Measurements from ENCODE around the gene C4orf50.

C4orf50 gene

GRCh38 chr4:5992828-5993321, 25.4 kb downstream of the C4orf50 start:
- DNase-seq (ENCODE audit: low read depth), result no peak

GRCh38 chr4:5992171-5992827, 25.9 kb downstream of the C4orf50 start:
- DNase-seq (ENCODE audit: low read depth), result no peak

DNA sequence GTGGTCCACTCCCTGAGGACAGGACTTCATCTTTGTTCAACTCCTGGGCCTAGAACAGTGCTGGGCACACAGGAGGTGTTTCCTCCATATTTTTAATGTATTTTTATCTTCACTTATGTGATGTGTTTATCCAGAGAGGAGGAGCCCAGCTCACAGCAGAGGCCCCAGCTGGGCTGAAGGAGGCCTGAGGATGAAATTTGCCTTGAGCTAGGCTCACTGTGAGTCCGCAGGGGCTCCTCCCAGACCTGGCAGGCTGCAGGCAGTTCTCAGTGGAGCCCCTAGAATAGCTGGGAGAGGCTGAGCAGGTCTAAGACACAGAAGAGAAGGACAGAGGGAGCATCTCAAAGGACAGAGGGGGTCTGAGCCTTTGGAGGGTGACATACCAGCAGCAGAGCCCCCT, 26.8 kb downstream of the C4orf50 start:
- no peak for DNase-seq (ENCODE audit: low read depth)

DNA sequence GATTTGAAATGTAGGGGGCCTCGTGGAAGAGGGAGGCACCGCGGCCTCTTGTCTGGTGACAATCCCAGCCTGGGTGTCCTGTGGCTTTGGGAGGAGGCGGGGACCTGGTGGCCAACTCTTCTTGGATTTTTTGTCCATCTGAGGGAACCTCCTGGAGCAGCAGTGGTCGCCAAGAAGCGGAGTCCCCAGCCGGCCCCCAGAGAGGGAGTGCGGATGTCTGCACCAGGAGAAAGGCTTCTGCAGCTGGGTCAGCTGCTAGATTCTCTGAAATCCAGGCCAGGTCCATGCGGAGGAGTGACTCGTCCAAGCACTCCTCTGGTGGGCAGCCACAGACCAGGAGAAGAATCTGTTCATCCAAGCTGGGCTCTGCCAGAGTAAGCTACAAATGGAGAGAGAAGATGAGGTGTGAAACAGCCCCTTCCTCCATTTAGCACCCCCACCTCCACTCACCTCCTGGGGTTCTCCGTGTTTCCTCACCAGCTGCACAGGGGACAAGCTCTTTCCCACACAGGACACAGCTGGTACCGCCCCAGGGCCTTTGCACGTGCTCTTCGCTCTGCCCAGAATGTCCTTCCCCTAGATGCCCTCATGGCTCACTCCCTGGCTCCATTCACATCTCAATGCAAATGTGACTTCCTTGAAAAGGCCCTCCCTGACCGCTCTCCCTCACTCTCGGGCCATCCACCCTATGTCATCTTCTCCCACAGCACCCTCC, 27.6 kb downstream of the C4orf50 start:
- no peak for DNase-seq (ENCODE audit: low read depth)

DNA sequence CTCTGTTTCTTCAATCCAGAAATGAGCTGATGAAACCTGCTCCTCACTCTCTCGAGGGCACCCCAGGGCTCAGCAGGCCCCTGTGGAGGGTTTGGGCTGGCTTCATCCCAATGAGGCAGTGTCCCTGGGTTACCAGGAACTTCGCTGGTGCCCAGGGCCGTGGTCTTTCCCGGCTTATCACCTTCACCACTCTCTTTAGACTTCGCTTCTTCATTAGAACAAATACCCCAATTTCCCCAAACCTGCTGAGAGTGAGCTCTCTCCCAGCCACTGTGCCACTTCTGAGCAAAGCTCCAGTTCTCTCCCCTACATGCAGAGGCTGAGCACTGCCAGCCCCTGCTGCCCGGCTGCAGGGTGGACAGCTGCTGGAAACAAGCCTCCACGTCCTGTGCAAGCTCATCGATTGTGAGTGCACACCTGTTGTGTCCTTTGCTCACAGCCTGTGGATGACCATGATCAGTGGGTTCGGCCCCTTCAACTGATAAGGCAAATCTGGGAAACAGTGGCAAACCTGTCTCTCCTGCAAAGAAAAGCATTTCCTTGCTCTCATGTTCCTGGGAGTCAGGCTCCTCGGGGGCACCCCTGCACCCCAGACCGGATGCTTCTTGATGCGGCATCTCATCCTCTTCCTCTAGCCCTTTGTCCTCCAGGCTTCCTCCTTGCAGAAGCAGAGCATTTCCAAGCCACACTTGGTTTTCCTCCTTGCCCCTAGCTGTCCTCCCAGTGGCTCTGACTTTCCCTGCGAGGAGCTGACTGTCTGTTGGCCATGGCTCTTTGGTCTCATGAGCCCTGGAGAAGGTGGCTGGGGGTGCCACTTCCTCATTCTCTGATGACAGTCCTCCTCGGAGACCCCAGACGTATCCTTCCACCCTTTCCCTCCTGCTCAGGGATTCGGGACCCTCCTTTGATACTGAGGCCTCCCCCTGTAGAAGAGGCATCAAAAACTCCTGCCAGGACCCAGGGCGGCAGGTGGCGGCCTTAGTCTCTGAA, 28.7 kb downstream of the C4orf50 start:
- DNase-seq (ENCODE audit: low read depth), result no peak

DNA sequence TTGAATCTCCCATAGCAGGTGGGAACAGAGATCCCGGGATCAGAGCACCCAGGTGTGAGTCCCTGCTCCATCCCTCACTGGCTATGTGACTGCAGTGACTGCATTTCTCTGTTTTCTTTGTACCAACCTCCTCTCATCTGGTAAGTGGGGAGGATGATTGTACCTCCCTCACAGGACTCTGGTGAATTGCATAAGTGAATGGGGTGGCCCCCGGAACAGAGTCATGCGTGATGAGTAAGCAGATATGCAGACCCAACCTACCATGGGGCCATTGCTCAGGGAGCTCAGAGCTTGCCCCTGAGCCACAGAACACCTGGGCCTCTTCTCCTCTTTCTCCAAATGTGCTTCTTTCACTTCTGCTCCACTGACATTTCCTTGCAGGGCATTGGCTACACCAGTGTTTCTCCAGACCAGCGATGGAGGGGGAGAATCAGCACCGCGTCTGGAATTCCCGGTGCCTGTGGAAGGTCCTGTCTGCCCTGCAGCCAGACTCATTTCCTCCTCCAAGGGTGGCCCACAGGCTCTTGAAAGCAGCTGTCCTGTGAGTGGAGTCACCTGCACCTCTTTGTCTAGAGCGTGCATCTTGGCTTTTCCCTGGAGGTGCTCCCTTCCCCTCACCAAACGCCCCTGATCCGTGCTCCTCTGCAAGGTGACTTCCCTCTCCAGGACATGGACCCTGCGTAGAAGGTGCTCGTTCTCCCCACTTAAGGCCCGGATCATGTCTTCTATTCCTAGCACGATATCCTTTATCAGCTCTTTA, 30.0 kb downstream of the C4orf50 start:
- DNase-seq (ENCODE audit: low read depth), result no peak

DNA sequence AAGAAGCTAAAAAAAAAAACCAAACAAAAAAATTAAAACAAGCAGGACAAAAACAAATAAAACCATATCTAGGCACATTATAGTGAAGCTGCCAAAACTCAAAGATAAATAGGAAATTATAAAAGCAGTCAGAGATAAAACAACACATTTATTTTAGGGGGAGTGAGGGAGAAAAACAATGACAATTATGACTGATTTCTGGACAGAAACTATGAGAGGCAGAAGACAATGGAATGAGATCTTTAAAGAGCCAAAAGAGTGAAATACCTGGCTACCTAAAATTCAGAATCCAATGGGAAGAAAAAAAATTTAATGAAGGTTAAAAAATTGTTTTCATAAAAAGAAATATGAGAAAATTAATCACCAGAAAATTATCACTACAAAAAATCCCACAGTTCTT, 33.4 kb downstream of the C4orf50 start:
- DNase-seq (ENCODE audit: low read depth), result no peak

- no peak for DNase-seq (ENCODE audit: low read depth)
Measured at GRCh38 chr4:5982156-5982973, 35.9 kb downstream of the C4orf50 start.

- DNase-seq (ENCODE audit: low read depth), result no peak
Measured at GRCh38 chr4:5980436-5981155, 37.6 kb downstream of the C4orf50 start.

- DNase-seq (ENCODE audit: low read depth), result no peak
Measured at GRCh38 chr4:5979981-5980380, 38.2 kb downstream of the C4orf50 start.

DNA sequence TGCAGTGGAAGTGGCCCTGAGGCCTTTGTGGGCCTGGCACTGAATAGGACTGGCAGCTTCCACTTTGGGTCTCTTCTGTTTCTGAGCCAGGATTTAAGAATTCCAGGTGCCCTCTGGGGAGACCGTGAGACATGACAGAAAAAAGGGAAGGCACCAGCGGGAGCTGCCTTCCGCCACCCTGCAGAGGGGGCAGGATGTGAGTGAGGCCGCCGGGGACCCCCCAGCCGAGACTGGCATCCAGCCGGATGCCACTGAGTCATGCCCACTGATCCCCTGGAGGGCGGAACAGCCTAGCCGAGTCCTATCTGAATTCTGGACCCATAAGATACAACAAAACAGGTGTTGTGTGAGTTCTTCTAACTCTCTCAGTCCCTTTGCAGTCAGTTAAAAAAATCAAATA, 41.3 kb downstream of the C4orf50 start:
- no peak for DNase-seq (ENCODE audit: low read depth)

DNA sequence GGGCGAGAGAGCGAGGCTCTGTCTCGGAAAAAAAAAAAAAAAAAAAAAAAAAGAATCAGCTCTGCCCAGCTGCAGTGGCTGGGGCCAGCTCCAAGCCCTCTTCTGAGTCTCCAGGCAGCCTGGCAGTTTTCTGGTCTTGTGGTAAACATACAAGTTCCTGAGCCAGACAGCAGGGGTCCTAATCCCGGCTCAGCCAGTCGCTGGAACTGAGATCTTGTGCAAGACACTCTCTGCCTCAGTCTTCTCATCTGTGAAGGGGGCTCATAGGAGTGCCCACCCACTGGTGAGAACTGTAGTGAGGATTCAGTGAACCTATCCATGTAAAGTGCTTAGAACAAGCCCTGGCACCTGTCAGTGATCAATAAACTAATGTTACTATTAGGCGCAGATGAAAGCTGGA, 41.8 kb downstream of the C4orf50 start:
- DNase-seq (ENCODE audit: low read depth), result no peak

- DNase-seq (ENCODE audit: low read depth), result no peak
Measured at GRCh38 chr4:5974321-5974720, 43.9 kb downstream of the C4orf50 start.

DNA sequence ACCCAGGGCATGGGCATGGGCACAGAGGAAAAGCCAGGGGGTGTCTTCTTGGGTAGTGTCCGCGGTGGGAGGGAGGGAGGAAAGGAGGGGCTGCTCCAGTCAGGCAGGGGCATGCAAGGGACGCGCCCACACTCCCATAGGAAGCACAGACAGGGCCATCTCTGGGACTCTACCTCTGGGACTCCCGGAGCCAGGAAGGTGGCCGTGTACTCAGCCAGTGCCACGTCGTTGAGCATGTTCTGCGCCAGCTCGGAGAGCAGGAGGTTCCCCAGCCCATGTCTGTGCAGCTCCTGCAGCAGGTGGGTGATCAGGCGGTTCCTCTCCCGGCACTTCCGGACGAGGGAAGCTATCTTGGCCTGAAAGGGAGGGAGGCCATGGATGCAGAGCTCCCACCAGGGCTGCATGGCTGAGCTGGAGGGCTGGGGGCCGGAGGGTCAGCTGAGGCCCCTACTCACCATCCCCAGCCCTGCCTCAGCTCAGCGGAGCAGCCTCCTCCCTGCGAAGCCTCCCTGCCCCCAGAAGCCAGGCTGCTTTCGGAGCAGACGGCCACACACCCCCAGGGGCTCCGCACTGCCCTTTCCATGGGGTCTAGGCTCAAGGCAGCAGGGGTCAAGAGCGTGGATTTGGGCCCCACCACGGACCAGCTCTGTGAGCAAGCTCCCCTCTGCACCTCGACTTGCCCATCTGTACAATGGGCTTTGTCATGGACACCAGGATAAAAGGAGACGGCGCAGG, 44.6 kb downstream of the C4orf50 start:
- no peak for DNase-seq (ENCODE audit: low read depth)

- no peak for DNase-seq (ENCODE audit: low read depth)
Measured at GRCh38 chr4:5973033-5973432, 45.2 kb downstream of the C4orf50 start.

DNA sequence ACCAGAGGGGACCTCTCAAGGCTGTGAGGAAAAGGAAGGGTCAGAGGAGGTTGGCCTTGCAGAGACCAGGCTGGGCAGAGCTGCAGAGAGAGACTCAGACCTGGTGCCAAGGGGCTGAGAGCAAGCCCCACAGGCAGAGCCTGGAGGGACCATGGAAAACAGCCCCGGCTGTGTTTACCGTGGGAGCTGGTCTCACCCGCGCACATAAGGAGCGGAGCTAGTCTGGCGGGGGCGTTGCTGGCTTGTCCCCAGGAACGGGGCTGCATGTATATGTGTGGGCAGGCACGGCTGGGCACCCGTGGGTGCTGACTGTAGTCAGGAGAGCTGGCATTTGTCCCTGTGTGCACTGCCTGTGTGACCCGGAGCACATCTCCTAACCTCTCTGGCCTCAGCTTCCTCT, 45.7 kb downstream of the C4orf50 start:
- no peak for DNase-seq (ENCODE audit: low read depth)

DNA sequence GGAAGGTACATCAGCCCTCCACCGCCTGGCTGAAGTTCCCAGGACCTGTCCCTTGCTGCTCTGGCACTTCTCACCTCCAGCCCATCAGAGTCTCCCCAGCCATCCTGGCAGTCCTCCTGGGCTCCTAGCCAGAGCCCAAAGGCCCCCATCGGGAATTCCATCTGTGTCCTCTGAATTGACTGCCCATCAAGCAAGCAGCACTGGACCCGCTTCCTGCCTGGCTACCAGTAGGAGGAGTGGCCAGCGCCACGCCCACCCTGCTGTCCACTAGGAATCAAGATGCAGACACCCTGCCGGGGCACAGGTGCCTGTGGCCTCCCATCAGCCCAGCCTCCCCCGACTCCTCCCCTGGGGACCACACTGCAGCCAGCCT, 47.2 kb downstream of the C4orf50 start:
- DNase-seq (ENCODE audit: low read depth), result no peak

DNA sequence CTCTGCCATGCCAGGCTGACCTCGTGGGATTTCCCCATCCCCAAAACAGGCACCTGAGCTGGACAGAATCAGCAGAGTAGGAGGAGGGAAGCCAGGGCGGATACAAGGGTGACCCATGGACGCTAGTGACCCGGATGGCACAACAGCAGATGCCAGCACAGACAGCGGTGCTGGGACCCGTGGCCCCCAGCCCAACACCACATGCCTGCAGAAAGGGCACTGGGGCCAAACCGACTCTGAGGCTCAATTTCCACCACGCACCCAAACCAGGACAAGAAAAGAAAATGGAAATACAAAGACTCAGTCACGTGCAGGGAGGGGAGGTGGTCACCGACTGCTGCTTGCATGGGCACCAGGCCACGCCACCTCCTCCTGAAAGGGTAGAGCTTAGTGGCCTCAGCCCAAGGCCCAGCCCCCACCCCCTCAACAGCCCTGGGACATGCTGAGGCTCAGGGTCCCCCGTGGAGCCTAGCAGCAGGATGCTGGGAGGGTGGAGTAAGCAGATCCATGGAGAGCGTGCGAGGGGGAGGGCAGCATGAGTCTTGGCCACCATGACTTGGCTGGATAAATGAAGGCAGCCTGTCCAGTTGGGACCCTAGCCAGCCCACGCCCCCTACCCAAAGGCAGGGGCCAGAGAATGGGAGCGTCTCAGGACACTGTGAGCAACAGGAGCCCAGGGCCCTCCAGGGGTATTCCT, 47.7 kb downstream of the C4orf50 start:
- no peak for DNase-seq (ENCODE audit: low read depth)

- DNase-seq (ENCODE audit: low read depth), result no peak
Measured at GRCh38 chr4:5969777-5970176, 48.5 kb downstream of the C4orf50 start.

All from activated T-cell treated with anti-CD3 and anti-CD28 coated beads for 1 hour (primary cell).